Measurements from ENCODE around the gene CRBN. TPM values are rescaled to one million over a fixed set of nuclear protein-coding genes. Genes with fewer than 3 reads are reported as not detected.

CRBN gene
- total RNA-seq, 1 donor from 2014 or later = 37.0 TPM

- Mint-ChIP-seq H3K36me3 (ENCODE audit: low read depth) (no peaks in the 10 kb centered on the region), H3K9me3 (no peaks in the 10 kb centered on the region), H3K27ac (no peak overlapping the region), H3K4me3 (no peak overlapping the region), H3K27me3 (peaks cover 7% of the 10 kb centered on the region), H3K4me1 (peaks cover 2% of the 10 kb centered on the region)
- intact Hi-C loops (cut with micrococcal nuclease) = no loop called here
- DNase-seq = no peak
Observed at GRCh38 chr3:3117651-3118050, 61.8 kb downstream of the CRBN start.

DNA sequence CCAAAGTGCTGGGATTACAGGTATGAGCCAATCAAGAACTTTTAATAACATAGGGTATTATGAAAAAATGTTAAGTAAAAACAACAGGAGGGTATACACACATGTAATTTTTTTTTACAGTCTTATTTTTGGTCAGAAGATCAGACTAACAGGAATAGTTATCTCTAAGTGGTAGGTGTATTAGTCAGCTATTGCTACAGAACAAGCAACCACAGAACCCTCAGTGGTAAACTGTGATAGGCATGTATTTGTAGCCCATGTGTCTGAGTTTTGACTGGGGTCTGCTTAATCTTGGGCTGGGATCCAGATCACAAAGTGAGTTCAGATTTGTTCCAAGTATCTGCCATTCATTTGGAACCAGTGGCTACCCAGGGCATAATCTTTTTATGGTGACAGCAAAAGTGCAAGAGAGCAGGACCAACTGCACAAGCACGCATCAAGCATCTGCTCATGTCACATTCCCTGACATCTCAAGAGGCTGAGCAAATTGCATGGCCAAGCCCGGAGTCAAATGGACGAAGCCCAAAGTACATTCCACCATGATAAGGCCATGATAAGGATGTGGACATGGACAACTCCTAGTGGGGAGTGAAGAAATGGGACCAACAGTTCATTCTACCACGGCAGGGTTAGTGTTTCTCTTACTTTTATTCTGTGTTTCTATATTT, 66.3 kb downstream of the CRBN start:
- H3K4me3 Mint-ChIP-seq = no peak overlapping the region
- intact Hi-C loops (cut with micrococcal nuclease) = no loop called here
- peaks cover 5% of the 10 kb centered on the region for H3K27me3 Mint-ChIP-seq
- no peaks in the 10 kb centered on the region for H3K9me3 Mint-ChIP-seq
- no peak overlapping the region for H3K27ac Mint-ChIP-seq
- H3K36me3 Mint-ChIP-seq (ENCODE audit: low read depth) = no peaks in the 10 kb centered on the region
- DNase-seq = no peak
- peaks cover 2% of the 10 kb centered on the region for H3K4me1 Mint-ChIP-seq

GRCh38 chr3:3110749-3111361, 68.6 kb downstream of the CRBN start:
- no peaks in the 10 kb centered on the region for H3K36me3 Mint-ChIP-seq (ENCODE audit: low read depth)
- DNase-seq = no peak
- H3K4me3 Mint-ChIP-seq = no peak overlapping the region
- H3K4me1 Mint-ChIP-seq = peaks cover 2% of the 10 kb centered on the region
- H3K27me3 Mint-ChIP-seq = peaks cover 11% of the 10 kb centered on the region
- no peak overlapping the region for H3K27ac Mint-ChIP-seq
- intact Hi-C loops (cut with micrococcal nuclease) = no loop called here
- no peaks in the 10 kb centered on the region for H3K9me3 Mint-ChIP-seq

- H3K9me3 Mint-ChIP-seq = no peaks in the 10 kb centered on the region
- no peak for DNase-seq
- H3K4me3 Mint-ChIP-seq = no peak within 1 kb of the TSS
- intact Hi-C loops (cut with micrococcal nuclease) = no loop called here
- H3K27me3 Mint-ChIP-seq = peaks cover 17% of the 10 kb centered on the region
- H3K4me1 Mint-ChIP-seq = peaks cover 2% of the 10 kb centered on the region
- H3K27ac Mint-ChIP-seq = no peak within 1 kb of the TSS
- no peaks in the 10 kb centered on the region for H3K36me3 Mint-ChIP-seq (ENCODE audit: low read depth)
Observed at GRCh38 chr3:3110299-3110630, 69.2 kb downstream of the CRBN start, which contains the start of gene IL5RA. TSS of gene IL5RA (minus strand) at chr3:3110374. CDS start at chr3:3104984, 5,390 bp downstream.

DNA sequence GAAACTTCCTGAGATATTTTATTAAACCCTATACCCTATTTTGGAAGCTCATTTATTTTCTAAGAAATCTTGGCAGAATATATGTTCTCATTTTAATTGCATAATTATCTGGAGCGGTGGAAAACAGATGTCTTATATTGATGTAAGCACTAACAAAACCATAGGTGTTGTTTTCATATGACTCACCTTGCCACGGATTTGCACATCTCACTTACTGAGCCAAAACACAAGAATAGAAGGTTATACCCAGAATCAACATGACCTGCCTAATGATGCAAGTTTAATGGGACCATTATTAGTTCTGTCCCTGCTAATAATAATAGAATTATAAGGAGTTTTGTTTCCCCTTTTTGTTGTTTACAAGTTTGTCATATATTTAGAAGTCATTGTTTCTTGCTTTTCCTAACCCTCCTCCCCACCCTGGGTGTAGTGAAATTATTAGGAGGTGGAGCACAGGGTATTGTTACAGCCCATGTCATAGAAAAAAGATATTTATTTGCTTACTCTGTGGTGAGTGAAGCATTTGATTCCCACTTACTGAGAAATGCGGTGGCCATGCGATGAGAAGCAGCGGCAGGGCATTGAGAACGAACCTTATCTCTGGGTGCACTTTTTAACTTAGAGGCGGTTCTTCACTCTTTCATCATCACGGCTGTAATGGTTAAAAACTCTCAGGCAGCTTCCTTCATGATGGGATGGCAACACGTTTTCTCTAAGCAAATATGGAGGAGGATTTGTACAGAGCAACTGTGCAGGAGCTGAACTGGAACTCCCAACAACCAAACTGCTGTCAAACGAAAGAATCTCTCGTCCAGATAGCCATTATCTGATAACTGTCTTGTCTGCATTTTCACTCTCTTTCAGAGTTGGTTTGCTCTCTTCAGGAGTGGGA, 69.8 kb downstream of the CRBN start:
- Mint-ChIP-seq H3K27ac (no peak overlapping the region), H3K4me3 (no peak overlapping the region), H3K4me1 (peaks cover 2% of the 10 kb centered on the region), H3K36me3 (ENCODE audit: low read depth) (no peaks in the 10 kb centered on the region), H3K27me3 (peaks cover 17% of the 10 kb centered on the region), H3K9me3 (no peaks in the 10 kb centered on the region)
- DNase-seq = no peak
- intact Hi-C loops (cut with micrococcal nuclease) = no loop called here

- no peak overlapping the region for H3K4me3 Mint-ChIP-seq
- DNase-seq = no peak
- no peaks in the 10 kb centered on the region for H3K9me3 Mint-ChIP-seq
- H3K36me3 Mint-ChIP-seq (ENCODE audit: low read depth) = no peaks in the 10 kb centered on the region
- H3K4me1 Mint-ChIP-seq = peaks cover 2% of the 10 kb centered on the region
- H3K27ac Mint-ChIP-seq = no peak overlapping the region
- H3K27me3 Mint-ChIP-seq = peaks cover 17% of the 10 kb centered on the region
- intact Hi-C loops (cut with micrococcal nuclease) = no loop called here
Observed at GRCh38 chr3:3107858-3108257, 71.6 kb downstream of the CRBN start.

GRCh38 chr3:3107181-3107580, 72.3 kb downstream of the CRBN start:
- no peaks in the 10 kb centered on the region for H3K9me3 Mint-ChIP-seq
- intact Hi-C loops (cut with micrococcal nuclease) = no loop called here
- no peaks in the 10 kb centered on the region for H3K36me3 Mint-ChIP-seq (ENCODE audit: low read depth)
- peaks cover 17% of the 10 kb centered on the region for H3K27me3 Mint-ChIP-seq
- peaks cover 2% of the 10 kb centered on the region for H3K4me1 Mint-ChIP-seq
- H3K4me3 Mint-ChIP-seq = no peak overlapping the region
- H3K27ac Mint-ChIP-seq = no peak overlapping the region
- no peak for DNase-seq

DNA sequence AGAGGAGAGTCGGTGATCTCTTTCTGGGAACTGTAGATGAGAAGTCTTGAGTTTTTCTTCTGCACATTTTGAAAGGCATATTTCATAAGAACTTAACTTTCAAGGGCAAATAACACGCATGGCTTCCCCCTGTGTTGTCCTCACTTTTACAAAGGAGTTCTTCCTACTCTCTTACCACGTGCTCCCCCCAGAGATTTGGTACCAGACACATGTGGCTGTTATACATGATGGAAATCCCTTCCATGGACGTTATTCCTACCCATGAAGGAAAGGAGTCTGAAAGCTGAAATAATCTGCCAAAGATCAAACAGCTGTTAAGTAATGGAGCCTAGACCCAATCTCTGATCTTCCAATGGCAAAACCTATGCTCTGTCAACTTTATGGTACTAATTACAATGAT, 73.7 kb downstream of the CRBN start:
- H3K27me3 Mint-ChIP-seq = peaks cover 17% of the 10 kb centered on the region
- H3K4me3 Mint-ChIP-seq = no peak overlapping the region
- no peak overlapping the region for H3K27ac Mint-ChIP-seq
- no peaks in the 10 kb centered on the region for H3K9me3 Mint-ChIP-seq
- H3K36me3 Mint-ChIP-seq (ENCODE audit: low read depth) = no peaks in the 10 kb centered on the region
- peaks cover 2% of the 10 kb centered on the region for H3K4me1 Mint-ChIP-seq
- intact Hi-C loops (cut with micrococcal nuclease) = no loop called here
- DNase-seq = no peak

GRCh38 chr3:3105246-3105645, 74.2 kb downstream of the CRBN start:
- intact Hi-C loops (cut with micrococcal nuclease) = no loop called here

GRCh38 chr3:3102751-3103150, 76.7 kb downstream of the CRBN start:
- peaks cover 14% of the 10 kb centered on the region for H3K27me3 Mint-ChIP-seq
- H3K4me1 Mint-ChIP-seq = no peaks in the 10 kb centered on the region
- no peaks in the 10 kb centered on the region for H3K36me3 Mint-ChIP-seq (ENCODE audit: low read depth)
- no peaks in the 10 kb centered on the region for H3K9me3 Mint-ChIP-seq
- H3K27ac Mint-ChIP-seq = no peak overlapping the region
- intact Hi-C loops (cut with micrococcal nuclease) = no loop called here
- no peak overlapping the region for H3K4me3 Mint-ChIP-seq
- DNase-seq = no peak

More at GRCh38 chr3:3105246-3105645, 74.2 kb downstream of the CRBN start:
- H3K4me1 Mint-ChIP-seq = peaks cover 2% of the 10 kb centered on the region
- no peak overlapping the region for H3K27ac Mint-ChIP-seq
- H3K36me3 Mint-ChIP-seq (ENCODE audit: low read depth) = no peaks in the 10 kb centered on the region
- H3K4me3 Mint-ChIP-seq = no peak overlapping the region
- H3K27me3 Mint-ChIP-seq = peaks cover 17% of the 10 kb centered on the region
- H3K9me3 Mint-ChIP-seq = no peaks in the 10 kb centered on the region
- no peak for DNase-seq

DNA sequence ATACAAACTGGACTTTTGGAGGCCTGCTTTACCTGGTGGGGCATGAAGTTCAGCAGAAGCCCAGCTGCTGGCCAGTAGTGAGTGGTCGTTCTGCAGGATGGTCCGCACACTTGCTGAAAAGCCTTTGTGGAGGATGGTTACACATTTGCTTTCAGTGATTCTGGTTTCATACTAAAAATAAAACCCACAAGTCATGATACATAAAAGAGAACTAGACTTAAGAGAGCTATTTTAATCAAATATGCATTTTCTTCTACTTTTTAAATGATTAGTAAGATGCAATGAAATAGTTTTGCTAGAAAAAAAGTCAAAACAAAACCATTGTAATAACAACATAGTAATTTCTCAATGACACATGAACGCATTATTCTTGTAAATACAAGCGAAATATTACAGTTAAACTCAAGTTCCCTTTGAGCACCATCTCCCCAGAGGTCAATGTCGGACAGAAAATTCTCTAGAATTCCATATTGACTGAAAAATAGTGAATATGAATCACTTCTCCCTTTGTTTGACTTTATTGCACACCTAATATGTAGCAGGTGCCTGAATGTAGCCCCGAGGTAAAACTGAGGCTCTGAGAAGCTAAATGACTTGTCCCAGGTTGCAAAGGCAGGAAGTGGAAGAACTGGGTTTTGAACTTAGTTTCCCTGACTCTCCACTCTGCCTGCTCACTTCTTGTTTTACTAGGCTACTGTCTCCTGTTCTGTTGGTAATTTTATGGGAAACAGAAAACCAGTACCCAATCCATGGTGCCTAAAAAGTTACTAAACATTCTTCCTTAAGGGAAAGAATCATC, 77.6 kb downstream of the CRBN start:
- no peak for DNase-seq
- Mint-ChIP-seq H3K36me3 (ENCODE audit: low read depth) (no peaks in the 10 kb centered on the region), H3K4me1 (no peaks in the 10 kb centered on the region), H3K27me3 (peaks cover 9% of the 10 kb centered on the region), H3K4me3 (no peak overlapping the region), H3K9me3 (no peaks in the 10 kb centered on the region), H3K27ac (no peak overlapping the region)
- intact Hi-C loops (cut with micrococcal nuclease) = no loop called here

All from activated CD4-positive, alpha-beta T cell treated with anti-CD3 and anti-CD28 coated beads, Interleukin-2, amount 10 ng/mL, durations not matched to agents 24 days and 14 days (primary cell).